Suprapubic skin (tissue), 4 donors: ENCODE measurements around the gene PRR7. TPM values are rescaled to one million over a fixed set of nuclear protein-coding genes. Genes with fewer than 3 reads are reported as not detected.

Experiments
- DNase-seq, 2 donors: peaks; one replicate each; pipeline ENCODE4 v3.0.0-alpha.2; 2019; ENCODE audit warnings: low spot score in 2 of 2
- H3K27ac ChIP-seq: fragments of 200-600 bp; sonication (generic); one replicate; pipeline ENCODE4 v1.5.1; 2019
- H3K27me3 ChIP-seq: fragments of 200-600 bp; sonication (generic); one replicate; pipeline ENCODE4 v1.5.1; 2019
- H3K36me3 ChIP-seq: fragments of 200-600 bp; sonication (generic); one replicate; pipeline ENCODE4 v1.5.1; 2019
- H3K4me1 ChIP-seq: fragments of 200-600 bp; sonication (generic); one replicate; pipeline ENCODE4 v1.5.1; 2019
- H3K4me3 ChIP-seq: fragments of 200-600 bp; sonication (generic); one replicate; pipeline ENCODE4 v1.5.1; 2019; ENCODE audit warnings: mild to moderate bottlenecking
- H3K9me3 ChIP-seq: fragments of 200-600 bp; sonication (generic); one replicate; pipeline ENCODE4 v1.5.1; 2019
- EP300 ChIP-seq: sonication (generic); formaldehyde crosslinking; IDR thresholded peaks from one replicate; pipeline ENCODE4 v1.6.1; 2017; ENCODE audit warnings: antibody characterized with exemption
- POLR2A ChIP-seq, 2 donors: fragments of 450-650 bp; IDR thresholded peaks; one replicate each; pipeline ENCODE4 v1.6.1; 2017; ENCODE audit warnings: antibody characterized with exemption in 2 of 2, mild to moderate bottlenecking in 2 of 2, moderate library complexity in 2 of 2
- POLR2AphosphoS5 ChIP-seq, 3 donors: sonication (generic); formaldehyde crosslinking; IDR thresholded peaks; one replicate each; pipeline ENCODE4 v1.6.1; 2017; ENCODE audit warnings: antibody characterized with exemption in 3 of 3
- WGBS: methylation state at CpG from one replicate; pipeline ENCODE4 v1.1.5; 2018; 5-methylcytosine and 5-hydroxymethylcytosine counted together
- total RNA-seq, 4 donors: library from RNA; depleted of rRNA; stranded (reverse); fragments of >200 nt; gene quantifications; one replicate each; pipeline ENCODE4 v1.1.0, GENCODE V29; 2016
- TF ChIP-seq, protein P1 (sequence below), 2 donors: fragments of 200-600 bp in 1 of 2; fragments of 450-650 bp in 1 of 2; sonication (generic) in 1 of 2; IDR thresholded peaks; one replicate each; pipeline ENCODE4 v1.5.1; 2016 to 2019; ENCODE audit warnings: antibody characterized with exemption in 2 of 2, mild to moderate bottlenecking in 1 of 2, moderate library complexity in 1 of 2

The PRR7 gene
- total RNA-seq, 4 donors from 2014 or later, result 5.7 to 9.8 (median 7.8) TPM

GRCh38 chr5:177440211-177440989, 6.2 kb upstream of the PRR7 start:
- TF ChIP-seq POLR2AphosphoS5 (IDR thresholded peaks at IDR 0.05), result no peak
- TF ChIP-seq POLR2A (IDR thresholded peaks at IDR 0.05), result no peak
- TF ChIP-seq EP300, result no peak
- TF ChIP-seq, protein P1, sequence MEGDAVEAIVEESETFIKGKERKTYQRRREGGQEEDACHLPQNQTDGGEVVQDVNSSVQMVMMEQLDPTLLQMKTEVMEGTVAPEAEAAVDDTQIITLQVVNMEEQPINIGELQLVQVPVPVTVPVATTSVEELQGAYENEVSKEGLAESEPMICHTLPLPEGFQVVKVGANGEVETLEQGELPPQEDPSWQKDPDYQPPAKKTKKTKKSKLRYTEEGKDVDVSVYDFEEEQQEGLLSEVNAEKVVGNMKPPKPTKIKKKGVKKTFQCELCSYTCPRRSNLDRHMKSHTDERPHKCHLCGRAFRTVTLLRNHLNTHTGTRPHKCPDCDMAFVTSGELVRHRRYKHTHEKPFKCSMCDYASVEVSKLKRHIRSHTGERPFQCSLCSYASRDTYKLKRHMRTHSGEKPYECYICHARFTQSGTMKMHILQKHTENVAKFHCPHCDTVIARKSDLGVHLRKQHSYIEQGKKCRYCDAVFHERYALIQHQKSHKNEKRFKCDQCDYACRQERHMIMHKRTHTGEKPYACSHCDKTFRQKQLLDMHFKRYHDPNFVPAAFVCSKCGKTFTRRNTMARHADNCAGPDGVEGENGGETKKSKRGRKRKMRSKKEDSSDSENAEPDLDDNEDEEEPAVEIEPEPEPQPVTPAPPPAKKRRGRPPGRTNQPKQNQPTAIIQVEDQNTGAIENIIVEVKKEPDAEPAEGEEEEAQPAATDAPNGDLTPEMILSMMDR (IDR thresholded peaks at IDR 0.05), result no peak
- 54% methylated on average over 7 of the region's 24 CpGs for WGBS
- peaks cover 46% of the 10 kb centered on the region for H3K36me3 ChIP-seq

DNA sequence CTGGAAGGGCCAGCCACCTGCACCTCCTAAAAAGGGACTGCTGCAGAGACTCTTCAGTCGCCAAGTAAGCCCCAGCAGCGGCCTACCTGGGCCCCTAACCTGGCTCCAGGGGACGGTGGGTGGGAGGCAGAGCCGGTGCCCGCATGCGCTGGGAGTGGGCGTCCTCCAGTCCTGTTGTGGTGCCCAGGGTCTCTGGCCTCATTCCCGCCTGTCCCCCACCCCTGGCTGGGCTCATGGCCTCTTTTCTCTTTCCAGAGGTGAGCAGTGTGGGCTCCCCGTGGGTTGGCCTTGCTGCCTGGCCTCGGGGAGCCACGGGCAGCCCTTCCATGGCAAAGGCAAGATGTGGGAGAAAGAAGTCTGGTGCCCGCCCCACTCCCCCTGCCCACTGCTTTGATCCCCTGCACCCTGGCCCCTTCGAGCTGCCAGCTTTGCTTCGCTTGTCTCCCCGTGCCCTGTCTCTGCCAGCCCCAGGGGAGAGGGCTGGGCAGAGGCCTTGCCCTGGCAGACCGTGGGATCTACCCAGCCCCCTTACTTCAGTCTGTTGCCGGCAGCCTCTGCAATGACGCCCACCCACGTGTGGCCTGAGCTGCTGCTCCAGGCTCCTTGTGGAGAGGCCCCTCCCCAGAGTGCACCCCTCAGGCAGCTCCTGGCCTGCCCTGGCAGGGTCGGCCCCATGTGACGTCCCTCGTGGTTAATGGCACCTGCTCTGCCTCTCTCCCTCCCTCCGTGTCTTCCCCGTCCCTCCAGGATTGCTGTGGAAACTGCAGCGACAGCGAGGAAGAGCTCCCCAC, 5.4 kb upstream of the PRR7 start:
- WGBS, result 77% methylated on average over 16 of the region's 26 CpGs
- Histone ChIP-seq H3K9me3 (no peaks in the 10 kb centered on the region), H3K4me3 (no peak overlapping the region), H3K36me3 (peaks cover 38% of the 10 kb centered on the region), H3K4me1 (peaks cover 25% of the 10 kb centered on the region), H3K27ac (no peak overlapping the region), H3K27me3 (no peaks in the 10 kb centered on the region)
- peak in 1 of 2 donors; percentile 64 for DNase-seq
- TF ChIP-seq POLR2AphosphoS5 (IDR thresholded peaks at IDR 0.05), result no peak
- no peak for TF ChIP-seq EP300
- TF ChIP-seq, protein P1 (IDR thresholded peaks at IDR 0.05), result no peak
- TF ChIP-seq POLR2A (IDR thresholded peaks at IDR 0.05), result no peak

More at GRCh38 chr5:177440211-177440989, 6.2 kb upstream of the PRR7 start:
- no peaks in the 10 kb centered on the region for H3K27me3 ChIP-seq
- peaks cover 17% of the 10 kb centered on the region for H3K4me1 ChIP-seq
- H3K4me3 ChIP-seq, result no peak overlapping the region
- no peak overlapping the region for H3K27ac ChIP-seq
- H3K9me3 ChIP-seq, result no peaks in the 10 kb centered on the region
- DNase-seq, result no peak

GRCh38 chr5:177442066-177442826, 4.4 kb upstream of the PRR7 start:
- no peak overlapping the region for H3K4me3 ChIP-seq
- H3K4me1 ChIP-seq, result peaks cover 35% of the 10 kb centered on the region
- H3K27ac ChIP-seq, result no peak overlapping the region
- DNase-seq, result peak in 1 of 2 donors; percentile 60
- WGBS, result 78% methylated on average over 18 of the region's 20 CpGs
- H3K27me3 ChIP-seq, result no peaks in the 10 kb centered on the region
- no peaks in the 10 kb centered on the region for H3K9me3 ChIP-seq
- TF ChIP-seq, protein P1 (IDR thresholded peaks at IDR 0.05), result no peak
- TF ChIP-seq POLR2AphosphoS5 (IDR thresholded peaks at IDR 0.05), result no peak
- no peak for TF ChIP-seq EP300
- TF ChIP-seq POLR2A (IDR thresholded peaks at IDR 0.05), result no peak
- peaks cover 29% of the 10 kb centered on the region for H3K36me3 ChIP-seq

GRCh38 chr5:177443144-177443983, 3.2 kb upstream of the PRR7 start:
- H3K36me3 ChIP-seq, result peaks cover 21% of the 10 kb centered on the region
- H3K4me1 ChIP-seq, result peaks cover 46% of the 10 kb centered on the region
- TF ChIP-seq POLR2A (IDR thresholded peaks at IDR 0.05) (no peak), EP300 (no peak), POLR2AphosphoS5 (IDR thresholded peaks at IDR 0.05) (no peak)
- TF ChIP-seq, protein P1 (IDR thresholded peaks at IDR 0.05), result no peak
- no peak overlapping the region for H3K27ac ChIP-seq
- H3K9me3 ChIP-seq, result no peaks in the 10 kb centered on the region
- no peaks in the 10 kb centered on the region for H3K27me3 ChIP-seq
- peak in 1 of 2 donors; percentile 66 for DNase-seq
- 47% methylated on average over 11 of the region's 15 CpGs for WGBS
- no peak overlapping the region for H3K4me3 ChIP-seq
